Right lobe of liver (tissue), 6 donors: ENCODE results near the gene PKD2. TPM values are rescaled to one million over a fixed set of nuclear protein-coding genes. Genes with fewer than 3 reads are reported as not detected.

ENCODE experiments used
- ATAC-seq, 4 donors: fragments of 200-7000 bp; cut with Tn5 transposase; one replicate each; pipeline ENCODE4 v1.9.1; 2020; ENCODE audit warnings: mild to moderate bottlenecking in 4 of 4, moderate library complexity in 4 of 4
- DNase-seq, 3 donors: peaks; one replicate each; pipeline ENCODE4 v3.0.0-alpha.2; 2020
- H3K27ac ChIP-seq, 3 donors: fragments of 200-600 bp; one replicate each; pipeline ENCODE4 v1.8.0; 2022
- H3K27me3 ChIP-seq, 2 donors: fragments of 200-600 bp; one replicate each; pipeline ENCODE4 v1.8.0; 2022
- H3K36me3 ChIP-seq, 4 donors: fragments of 200-600 bp; sonication (generic) in 1 of 4; one replicate each; pipeline versions ENCODE4 v1.5.1 to v1.8.0; 2017 to 2022; ENCODE audit warnings: control low read depth in 1 of 4
- H3K4me1 ChIP-seq, 4 donors: fragments of 200-600 bp; sonication (generic) in 1 of 4; one replicate each; pipeline versions ENCODE4 v1.5.1 to v1.8.0; 2017 to 2022; ENCODE audit warnings: control low read depth in 1 of 4
- H3K4me3 ChIP-seq, 3 donors: fragments of 200-600 bp; one replicate each; pipeline ENCODE4 v1.8.0; 2022
- H3K9me3 ChIP-seq, 4 donors: fragments of 200-600 bp; sonication (generic) in 1 of 4; one replicate each; pipeline versions ENCODE4 v1.5.1 to v1.8.0; 2017 to 2022; ENCODE audit warnings: control low read depth in 1 of 4
- POLR2A ChIP-seq: fragments of 450-650 bp; IDR thresholded peaks from one replicate; pipeline ENCODE4 v1.6.1; 2017; ENCODE audit warnings: antibody characterized with exemption, mild to moderate bottlenecking
- whole genome bisulfite sequencing: methylation state at CpG from one replicate; pipeline ENCODE4 v1.1.6; 2018; ENCODE audit warnings: low coverage, low lambda C conversion rate; ENCODE audit not compliant: insufficient coverage; ENCODE audit errors: missing lambda C conversion rate; 5-methylcytosine and 5-hydroxymethylcytosine counted together
- intact Hi-C, 2 donors: fragments of 100-400 bp; cut with DNase I; formaldehyde crosslinking; loops; one replicate each; pipeline versions ENCODE4 v1.11.2 to v1.14.1; 2022
- total RNA-seq, 6 experiments: library from RNA; depleted of rRNA in 2 of 6; stranded (reverse); fragments of >200 nt in 2 of 6; fragmentation: NEBNext Ultra II Directional in 3 of 6; extraction: Animal tissue kit (Norgen Biotek cat#: 25700) in 3 of 6; gene quantifications; one replicate each; pipeline versions ENCODE4 v1.1.0 to v1.2.4, GENCODE V29; 2016 to 2023
- TF ChIP-seq, protein P1 (sequence below), 4 donors: fragments of 200-600 bp in 3 of 4; fragments of 450-650 bp in 1 of 4; IDR thresholded peaks; one replicate each; pipeline versions ENCODE4 v1.5.1 to v1.8.0; 2016 to 2022; ENCODE audit warnings: antibody characterized with exemption in 4 of 4, mild to moderate bottlenecking in 2 of 4
- donor health status: DM: no; HTN: yes; CAD: no.
- donor health status: DM: no; HTN: no; CAD: no.
- donor health status: DM: no; HTN: no; CAD: no.
- donor health status: DM: no; HTN: yes; CAD: no.
- donor health status: DM: no; HTN: yes; CAD: no.

PKD2 gene
- total RNA-seq, 6 experiments from 2014 or later = 5.5 to 9.0 (median 6.7) TPM

DNA sequence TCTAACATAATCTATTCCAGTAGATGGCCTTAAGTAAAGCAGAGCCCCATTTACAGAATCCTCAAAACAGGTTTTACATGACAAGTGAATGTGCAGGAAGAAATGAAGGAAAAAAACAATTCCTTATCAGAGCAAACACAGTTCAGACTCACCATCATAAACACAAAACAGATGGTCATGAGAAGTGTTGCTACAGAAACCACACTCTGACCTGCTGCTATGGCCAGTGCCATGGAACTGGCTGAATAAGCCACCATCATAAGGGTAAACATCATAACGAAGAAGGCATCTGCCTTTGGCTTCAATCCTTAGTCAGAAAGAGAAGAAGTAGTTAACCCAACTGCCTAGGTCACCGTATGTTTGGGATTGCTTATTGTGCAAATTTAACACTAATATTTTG lies 89.9 kb downstream of the PKD2 start:
- intact Hi-C loops = no loop called here

DNA sequence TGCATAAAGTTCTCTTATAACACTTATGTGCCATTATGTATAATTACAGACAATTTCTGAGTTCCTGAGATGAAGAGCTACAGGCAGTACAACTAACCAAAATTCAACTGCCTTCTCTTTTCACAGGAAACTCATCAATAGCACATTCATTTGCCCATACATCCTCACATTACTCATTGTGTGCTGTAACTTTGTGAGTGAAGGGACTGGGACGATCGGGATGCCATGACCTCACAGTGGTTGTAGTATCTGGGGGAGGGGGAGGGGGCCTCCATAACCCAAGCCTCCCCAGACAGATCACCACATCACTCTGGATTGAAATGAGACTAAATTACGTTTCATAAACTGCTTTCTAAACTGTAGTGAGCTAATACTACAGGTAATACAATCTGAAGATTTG lies 90.3 kb downstream of the PKD2 start:
- WGBS = 85% methylated on average over 3 of the region's 3 CpGs
- ATAC-seq = no peak
- Histone ChIP-seq H3K36me3 (no peaks in the 10 kb centered on the region), H3K27me3 (no peaks in the 10 kb centered on the region), H3K4me3 (no peak overlapping the region), H3K4me1 (peaks cover 0 to 16% (median 0%) of the 10 kb centered on the region in 4 donors), H3K9me3 (no peaks in the 10 kb centered on the region), H3K27ac (no peak overlapping the region)
- TF ChIP-seq, protein P1, sequence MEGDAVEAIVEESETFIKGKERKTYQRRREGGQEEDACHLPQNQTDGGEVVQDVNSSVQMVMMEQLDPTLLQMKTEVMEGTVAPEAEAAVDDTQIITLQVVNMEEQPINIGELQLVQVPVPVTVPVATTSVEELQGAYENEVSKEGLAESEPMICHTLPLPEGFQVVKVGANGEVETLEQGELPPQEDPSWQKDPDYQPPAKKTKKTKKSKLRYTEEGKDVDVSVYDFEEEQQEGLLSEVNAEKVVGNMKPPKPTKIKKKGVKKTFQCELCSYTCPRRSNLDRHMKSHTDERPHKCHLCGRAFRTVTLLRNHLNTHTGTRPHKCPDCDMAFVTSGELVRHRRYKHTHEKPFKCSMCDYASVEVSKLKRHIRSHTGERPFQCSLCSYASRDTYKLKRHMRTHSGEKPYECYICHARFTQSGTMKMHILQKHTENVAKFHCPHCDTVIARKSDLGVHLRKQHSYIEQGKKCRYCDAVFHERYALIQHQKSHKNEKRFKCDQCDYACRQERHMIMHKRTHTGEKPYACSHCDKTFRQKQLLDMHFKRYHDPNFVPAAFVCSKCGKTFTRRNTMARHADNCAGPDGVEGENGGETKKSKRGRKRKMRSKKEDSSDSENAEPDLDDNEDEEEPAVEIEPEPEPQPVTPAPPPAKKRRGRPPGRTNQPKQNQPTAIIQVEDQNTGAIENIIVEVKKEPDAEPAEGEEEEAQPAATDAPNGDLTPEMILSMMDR (IDR thresholded peaks at IDR 0.05) = no peak
- no peak for TF ChIP-seq POLR2A
- no peak for DNase-seq
- intact Hi-C loops = no loop called here

More for the DNA sequence above, 89.9 kb downstream of the PKD2 start:
- DNase-seq (no peak), ATAC-seq (no peak)
- TF ChIP-seq, protein P1 (IDR thresholded peaks at IDR 0.05) = no peak
- no peak for TF ChIP-seq POLR2A
- no peaks in the 10 kb centered on the region for H3K36me3 ChIP-seq
- H3K4me1 ChIP-seq = peaks cover 0 to 17% (median 0%) of the 10 kb centered on the region in 4 donors
- no peaks in the 10 kb centered on the region for H3K27me3 ChIP-seq
- no peak overlapping the region for H3K27ac ChIP-seq
- H3K4me3 ChIP-seq = no peak overlapping the region
- H3K9me3 ChIP-seq = no peaks in the 10 kb centered on the region
- 68% methylated on average over 2 of the region's 2 CpGs for WGBS

DNA sequence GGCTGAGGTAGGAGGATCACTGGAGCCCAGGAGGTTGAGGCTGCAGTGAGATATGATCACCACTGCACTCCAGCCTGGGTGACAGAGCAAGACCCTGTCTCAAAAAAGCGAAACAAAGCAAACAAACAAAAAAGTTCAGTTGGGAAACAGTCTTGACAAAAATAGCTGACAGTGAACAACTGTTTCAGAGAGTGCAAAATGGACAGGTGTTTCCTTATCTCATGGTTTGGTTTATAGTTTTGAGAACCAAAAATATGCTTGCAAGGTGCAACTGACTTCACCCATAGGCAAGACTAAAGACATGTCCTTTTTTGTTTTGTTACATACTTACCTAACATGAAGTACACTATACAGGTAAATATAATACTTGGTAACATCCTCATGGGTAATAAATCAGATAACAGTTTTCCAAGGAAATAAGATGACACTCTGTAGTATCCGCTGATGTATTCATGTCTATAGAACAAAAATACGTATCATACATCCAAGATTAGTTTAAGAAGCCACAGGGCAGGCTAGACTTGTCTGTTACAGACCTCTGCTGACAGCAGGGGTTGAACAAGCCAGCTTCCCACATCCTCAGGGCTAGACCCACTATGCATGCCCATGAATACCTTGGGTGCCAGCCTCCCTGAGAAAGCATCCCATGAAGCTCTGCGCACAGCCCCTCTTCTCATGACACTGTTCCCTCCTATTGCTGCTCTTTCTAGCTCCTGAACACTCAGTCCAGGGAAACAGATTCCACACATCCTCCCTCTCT lies 91.7 kb downstream of the PKD2 start:
- peaks cover 0 to 2% (median 0%) of the 10 kb centered on the region in 4 donors for H3K4me1 ChIP-seq

DNA sequence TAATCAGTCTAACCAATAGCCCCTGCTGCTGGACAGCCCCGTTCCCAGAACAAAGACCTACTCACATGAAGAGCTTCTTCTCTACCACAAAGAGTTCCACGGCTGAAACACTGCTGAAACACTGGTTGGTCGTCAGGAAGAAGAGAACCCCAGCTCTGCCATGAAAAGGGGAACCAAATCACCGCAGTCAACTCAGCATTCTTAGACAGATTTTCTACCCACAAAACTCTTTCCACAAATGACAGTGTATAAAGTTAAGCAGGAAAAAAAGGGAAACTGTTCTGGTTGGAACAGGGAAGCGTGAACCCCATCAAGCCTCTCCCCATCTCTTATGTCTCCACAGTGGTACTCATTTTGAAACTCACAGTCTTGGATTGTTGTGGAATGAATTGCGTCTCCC lies 93.7 kb downstream of the PKD2 start:
- no peak for DNase-seq
- WGBS = 71% methylated on average over 6 of the region's 6 CpGs
- TF ChIP-seq, protein P1 (IDR thresholded peaks at IDR 0.05) = no peak
- no peak for TF ChIP-seq POLR2A
- Histone ChIP-seq H3K27ac (no peak overlapping the region), H3K36me3 (no peaks in the 10 kb centered on the region), H3K4me1 (peaks cover 0 to 14% (median 2%) of the 10 kb centered on the region in 4 donors), H3K27me3 (no peaks in the 10 kb centered on the region), H3K4me3 (no peak overlapping the region), H3K9me3 (no peaks in the 10 kb centered on the region)
- intact Hi-C loops = no loop called here
- peak; percentile 33 to 55 (median 50) for ATAC-seq

More for the DNA sequence above, 91.7 kb downstream of the PKD2 start:
- H3K9me3 ChIP-seq = no peaks in the 10 kb centered on the region
- no peak for ATAC-seq
- H3K4me3 ChIP-seq = no peak overlapping the region
- WGBS = 76% methylated on average over 3 of the region's 4 CpGs
- H3K27me3 ChIP-seq = no peaks in the 10 kb centered on the region
- intact Hi-C loops = no loop called here
- no peak for DNase-seq
- no peaks in the 10 kb centered on the region for H3K36me3 ChIP-seq
- TF ChIP-seq, protein P1 (IDR thresholded peaks at IDR 0.05) = no peak
- TF ChIP-seq POLR2A = no peak
- no peak overlapping the region for H3K27ac ChIP-seq
